Ramos (cell line): Measurements from ENCODE around the gene RABEP1.
"Not testable (repeated sequence)": the region's sequence is repeated elsewhere in the genome, so short reads cannot be mapped to it uniquely, and the experiment has no call there.

Experiments used
- in situ Hi-C: fragments of 300-500 bp; cut with MboI; formaldehyde crosslinking; loops from one replicate; pipeline ENCODE4 v1.14.3; 2022; ENCODE audit warnings: low sequenced_read_pairs; ENCODE audit not compliant: unreplicated experiment

The RABEP1 gene

DNA sequence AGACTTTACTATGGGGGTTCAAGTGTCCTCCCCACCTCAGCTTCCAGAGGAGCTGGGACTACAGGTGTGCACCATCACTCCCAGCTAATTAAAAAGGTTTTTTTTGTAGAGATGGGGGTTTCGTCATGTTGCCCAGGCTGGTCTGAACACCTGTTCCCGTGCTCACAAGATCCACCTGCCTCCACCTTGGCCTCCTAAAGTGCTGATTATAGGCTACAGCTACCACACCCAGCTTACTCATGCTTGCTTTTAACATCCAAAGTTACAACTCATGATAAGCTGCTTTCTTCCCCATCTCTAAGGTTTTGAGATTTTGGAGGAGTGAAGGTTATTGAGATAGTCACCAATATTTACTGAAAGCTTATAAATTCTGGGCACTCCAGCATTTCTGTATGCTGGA, 134.8 kb downstream of the RABEP1 start:
- in situ Hi-C loops: no loop called here

DNA sequence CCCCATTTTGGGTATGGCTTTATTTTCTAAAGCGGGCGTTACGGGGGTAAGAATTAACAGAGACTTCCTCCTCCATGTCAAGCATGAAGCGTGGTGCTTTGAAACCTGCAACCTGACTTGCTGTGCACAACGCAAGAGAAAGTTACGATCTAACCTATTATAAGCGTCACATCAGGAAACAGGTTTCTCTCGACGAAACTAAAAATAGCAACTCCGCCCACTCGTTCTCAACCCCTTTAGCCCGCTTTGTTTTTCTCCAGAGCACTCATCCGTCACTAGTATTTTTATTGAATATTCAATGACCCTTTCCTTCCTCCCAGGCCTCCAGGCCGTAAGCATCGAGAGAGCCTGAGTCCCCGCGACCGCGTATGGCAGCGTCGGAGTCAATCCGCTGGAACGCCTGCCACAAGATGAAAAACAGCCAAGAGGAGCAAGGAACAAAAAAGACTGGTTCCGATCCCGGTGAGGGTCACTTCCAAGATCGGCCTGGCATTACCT, 136.8 kb downstream of the RABEP1 start:
- in situ Hi-C loops: no loop called here

GRCh38 chr17:5419356-5419958, 137.4 kb downstream of the RABEP1 start, which contains the start of gene NUP88:
TSS of gene NUP88 (minus strand) at chr17:5419662. CDS start at chr17:5419650, 12 bp downstream.
- in situ Hi-C loops: no loop called here

DNA sequence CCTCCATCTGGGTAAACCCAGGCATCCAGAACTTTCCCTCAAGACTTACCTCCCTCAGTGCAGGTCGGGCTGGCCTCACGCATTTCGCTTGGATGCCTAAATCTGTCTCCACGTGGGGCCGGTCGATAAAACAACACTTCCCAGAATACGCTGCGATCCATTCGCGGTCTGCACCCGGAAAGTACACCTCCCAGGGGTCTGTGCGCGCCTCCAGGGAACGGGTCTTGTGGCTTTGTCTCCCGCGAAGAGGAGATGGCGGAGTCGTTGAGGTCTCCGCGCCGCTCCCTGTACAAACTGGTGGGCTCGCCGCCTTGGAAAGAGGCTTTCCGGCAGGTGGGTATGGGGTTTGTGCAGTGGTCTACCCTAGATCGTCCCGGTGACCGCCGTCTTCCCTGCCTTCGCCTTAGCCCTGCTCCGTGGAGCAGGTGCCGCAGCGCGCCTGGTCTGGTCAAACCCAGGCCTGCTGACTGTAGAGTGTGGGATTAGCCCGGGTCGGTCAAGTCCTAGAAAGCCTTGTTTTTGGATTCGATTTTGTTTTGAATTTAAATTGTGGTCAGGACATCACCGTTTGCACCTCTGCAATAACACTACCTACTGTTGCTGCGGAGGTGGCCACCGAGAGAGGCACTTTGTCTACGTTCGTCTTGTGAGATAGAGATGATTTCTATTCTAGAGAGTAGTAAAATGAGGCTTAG, 138.0 kb downstream of the RABEP1 start, which contains the start of gene RPAIN:
RPAIN (plus strand) TSS at position 224 of the 695 bp plus-strand sequence; CDS start at position 253, 29 bp downstream.
- in situ Hi-C loops: no loop called here

DNA sequence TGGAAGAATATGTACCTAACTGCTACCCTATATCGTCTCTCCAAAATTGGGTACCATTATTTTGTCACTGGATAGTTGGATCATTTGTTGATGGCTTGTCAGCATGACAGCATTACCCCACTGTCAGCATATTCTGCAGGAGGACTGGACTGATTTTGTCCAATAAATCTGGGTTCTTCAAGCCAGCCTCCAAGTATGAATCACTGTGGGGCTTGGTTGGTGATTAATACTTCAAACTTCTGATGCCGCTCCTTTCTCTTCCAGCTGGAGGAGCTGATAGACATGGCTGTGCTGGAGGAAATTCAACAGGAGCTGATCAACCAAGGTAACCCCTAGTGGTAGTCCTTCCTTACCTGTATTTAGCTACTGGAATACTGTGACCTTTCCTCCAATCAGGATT, 140.4 kb downstream of the RABEP1 start:
- in situ Hi-C loops: no loop called here

- in situ Hi-C loops: no loop called here
Observed at GRCh38 chr17:5424909-5425308, 142.8 kb downstream of the RABEP1 start.

DNA sequence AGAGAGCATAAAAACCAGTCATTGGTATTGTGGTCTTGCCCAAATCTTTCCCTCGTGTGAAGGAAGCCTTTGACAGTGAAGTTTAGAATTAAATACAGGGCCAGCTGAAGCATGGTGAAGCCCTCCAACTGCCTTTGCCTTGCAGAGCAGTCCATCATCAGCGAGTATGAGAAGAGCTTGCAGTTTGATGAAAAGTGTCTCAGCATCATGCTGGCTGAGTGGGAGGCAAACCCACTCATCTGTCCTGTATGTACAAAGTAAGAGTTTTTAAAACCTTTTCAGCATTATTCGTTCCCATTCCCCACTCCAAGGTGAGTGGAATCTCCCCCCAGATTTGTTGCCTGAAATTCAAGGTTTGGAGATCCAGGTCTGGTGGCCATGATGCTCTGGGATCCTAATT, 143.7 kb downstream of the RABEP1 start:
- in situ Hi-C loops: no loop called here

GRCh38 chr17:5429191-5429887, 147.3 kb downstream of the RABEP1 start:
- in situ Hi-C loops: no loop called here

DNA sequence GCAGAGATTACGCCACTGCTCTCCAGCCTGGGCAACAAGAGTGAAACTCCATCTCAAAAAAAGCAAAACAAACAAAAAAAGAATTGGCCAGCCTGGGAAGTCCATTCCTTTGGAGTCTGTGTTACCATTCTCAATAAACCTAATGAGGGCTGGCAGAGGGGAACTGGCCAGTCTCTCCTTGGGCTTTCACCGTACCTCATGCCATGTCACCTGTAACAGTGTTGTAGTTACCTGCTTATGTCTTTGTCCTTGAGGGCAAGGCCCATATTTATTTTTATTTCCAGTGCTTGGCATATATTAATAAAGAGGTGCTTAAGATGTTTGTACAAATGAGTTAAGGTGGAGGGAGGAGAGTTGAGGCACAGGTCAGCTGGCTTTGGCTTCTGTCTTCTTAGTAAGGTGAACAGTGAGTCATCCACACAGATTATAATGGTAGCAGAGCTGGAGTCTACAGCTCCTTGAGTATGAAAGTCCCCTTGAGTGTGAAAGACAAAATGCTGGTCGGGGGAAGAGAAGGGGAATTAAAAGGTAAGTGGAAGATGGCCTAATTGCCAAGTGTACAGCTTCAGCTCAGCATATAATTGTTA, 148.4 kb downstream of the RABEP1 start:
- in situ Hi-C loops: no loop called here

DNA sequence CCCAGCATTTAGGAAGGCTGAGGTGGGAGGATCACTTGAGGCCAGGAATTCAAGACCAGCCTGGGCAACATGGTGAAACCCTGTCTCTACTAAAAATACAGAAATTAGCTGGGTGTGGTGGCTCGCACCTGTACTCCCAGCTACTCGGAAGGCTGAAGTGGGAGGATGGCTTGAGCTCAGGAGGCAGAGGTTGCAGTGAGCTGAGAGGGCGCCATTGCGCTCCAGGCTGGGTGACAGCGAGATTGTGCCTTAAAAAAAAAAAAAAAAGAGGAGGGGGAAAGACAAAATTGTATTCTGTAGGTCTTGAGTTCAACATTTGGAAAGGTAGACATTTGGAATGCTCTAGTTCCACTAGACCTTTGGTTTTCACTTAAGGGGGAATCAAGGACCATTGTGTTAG, 149.2 kb downstream of the RABEP1 start:
- in situ Hi-C loops: not testable (repeated sequence)

- in situ Hi-C loops: no loop called here
Observed at GRCh38 chr17:5431949-5432556, 150.0 kb downstream of the RABEP1 start.

DNA sequence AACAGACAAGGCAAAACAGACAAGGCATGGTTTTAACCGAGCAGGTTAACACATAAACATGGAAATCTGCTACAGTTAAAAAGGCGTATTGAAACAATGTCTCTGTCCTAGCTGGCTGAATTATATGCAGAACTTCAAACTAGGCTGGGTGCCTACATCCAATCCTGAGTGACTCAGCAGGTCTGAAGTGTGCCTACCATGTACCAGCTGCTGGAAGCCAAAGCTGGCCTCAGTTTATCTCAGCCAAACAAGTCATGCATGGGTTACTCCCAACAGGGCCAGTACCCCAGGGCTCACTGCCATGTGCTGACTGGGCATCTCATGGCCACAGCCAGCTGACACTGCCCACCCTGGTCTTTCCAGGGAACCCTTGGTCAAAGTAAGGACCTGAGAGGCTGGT, 152.9 kb downstream of the RABEP1 start:
- in situ Hi-C loops: no loop called here
